Stimulated activated CD4-positive, alpha-beta T cell treated with anti-CD3 and anti-CD28 coated beads, Interleukin-4, amount 100 ng/mL, for 4 hours (primary cell): ENCODE results near the gene ZSCAN22.

Experiments used
- DNase-seq, 2 experiments: peaks; one replicate each; pipeline ENCODE4 v3.0.0-alpha.2; 2020

Gene ZSCAN22

GRCh38 chr19:58326914-58327726 is at the start of gene ZSCAN22:
TSS of gene ZSCAN22 (plus strand) at chr19:58326994. CDS start at chr19:58334803, 7,809 bp downstream.
- DNase-seq: peak; percentile 85 to 86

- no peak for DNase-seq
Measured at GRCh38 chr19:58277197-58277596, 49.6 kb upstream of the ZSCAN22 start.

- no peak for DNase-seq
Measured at GRCh38 chr19:58277748-58278540, 48.9 kb upstream of the ZSCAN22 start.

GRCh38 chr19:58278541-58279041 is 48.2 kb upstream of the ZSCAN22 start, which contains the start of gene ZNF8:
TSS of gene ZNF8 (plus strand) at chr19:58278955. CDS start at chr19:58279082, 127 bp downstream.
- DNase-seq: peak; percentile 93 to 98

GRCh38 chr19:58279042-58279924 is 47.5 kb upstream of the ZSCAN22 start:
- peak; percentile 16 to 43 for DNase-seq

- no peak for DNase-seq
Measured at GRCh38 chr19:58279925-58280316, 46.9 kb upstream of the ZSCAN22 start.

GRCh38 chr19:58284199-58284598 is 42.6 kb upstream of the ZSCAN22 start:
- DNase-seq: no peak

GRCh38 chr19:58291943-58292342 is 34.9 kb upstream of the ZSCAN22 start:
- no peak for DNase-seq

GRCh38 chr19:58294743-58295374 is 31.9 kb upstream of the ZSCAN22 start:
- no peak for DNase-seq

GRCh38 chr19:58296104-58296503 is 30.7 kb upstream of the ZSCAN22 start:
- DNase-seq: no peak

GRCh38 chr19:58300620-58301019 is 26.2 kb upstream of the ZSCAN22 start:
- no peak for DNase-seq

GRCh38 chr19:58304255-58304654 is 22.5 kb upstream of the ZSCAN22 start:
- DNase-seq: no peak

GRCh38 chr19:58304748-58305064 is 22.1 kb upstream of the ZSCAN22 start:
- DNase-seq: no peak

- peak; percentile 88 to 95 for DNase-seq
Measured at GRCh38 chr19:58305065-58305931, 21.5 kb upstream of the ZSCAN22 start, which contains the start of gene ERVK3-1. TSS of gene ERVK3-1 (plus strand) at chr19:58305377. CDS start at chr19:58312169, 6,792 bp downstream.

- no peak for DNase-seq
Measured at GRCh38 chr19:58305932-58306323, 20.9 kb upstream of the ZSCAN22 start.

- no peak for DNase-seq
Measured at GRCh38 chr19:58307736-58308135, 19.1 kb upstream of the ZSCAN22 start.

GRCh38 chr19:58310685-58311084 is 16.1 kb upstream of the ZSCAN22 start:
- peak in 1 of 2 experiments; percentile 5 for DNase-seq

GRCh38 chr19:58311345-58311865 is 15.4 kb upstream of the ZSCAN22 start:
- DNase-seq: no peak

- no peak for DNase-seq
Measured at GRCh38 chr19:58315580-58315979, 11.2 kb upstream of the ZSCAN22 start.

- DNase-seq: no peak
Measured at GRCh38 chr19:58317476-58318072, 9.2 kb upstream of the ZSCAN22 start.
